GM19372 (cell line): ENCODE data around the gene TNFRSF1A.
"Not testable (repeated sequence)": the region's sequence is repeated elsewhere in the genome, so short reads cannot be mapped to it uniquely, and the experiment has no call there.

ENCODE experiments used
- ATAC-seq: cut with Tn5 transposase; IDR thresholded peaks from one replicate; pipeline ENCODE4 v1.9.1; 2021; ENCODE audit warnings: mild to moderate bottlenecking, low read depth, moderate library complexity; ENCODE audit not compliant: unreplicated experiment

Gene TNFRSF1A

DNA sequence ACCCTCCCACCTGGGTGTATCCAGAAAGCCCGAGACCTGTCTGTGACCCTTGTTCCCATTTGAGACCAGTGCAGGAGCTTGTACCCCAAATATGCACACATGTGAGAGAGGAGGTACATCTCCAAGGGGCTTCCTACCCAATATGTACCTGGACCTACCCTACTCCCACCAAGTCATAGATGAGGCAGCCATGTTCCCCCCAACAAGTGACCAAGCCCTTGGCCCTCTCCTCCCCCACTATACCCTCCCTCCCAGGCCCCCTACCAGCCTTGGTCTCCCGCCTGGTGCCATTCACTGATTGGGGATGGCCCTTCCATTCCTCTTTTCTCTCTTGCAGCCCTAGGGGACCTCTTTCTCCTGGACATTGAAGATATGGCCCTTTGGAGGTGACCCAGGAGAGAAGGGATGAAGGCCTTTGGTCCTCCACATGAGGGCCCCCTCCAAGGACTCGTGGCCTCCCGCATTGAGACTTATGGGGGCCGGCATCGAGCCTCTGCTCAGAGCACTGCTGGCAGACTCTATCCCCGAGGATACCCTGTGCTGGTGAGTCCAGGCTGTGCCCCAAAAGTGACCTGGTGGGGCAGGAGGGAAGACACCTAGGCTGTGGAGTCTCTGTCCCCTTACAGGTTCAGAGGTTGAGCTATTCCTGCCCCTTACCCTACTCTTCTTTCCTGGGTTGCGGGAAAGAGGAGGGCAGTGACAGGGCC, 29.9 kb downstream of the TNFRSF1A start:
- ATAC-seq: no peak

DNA sequence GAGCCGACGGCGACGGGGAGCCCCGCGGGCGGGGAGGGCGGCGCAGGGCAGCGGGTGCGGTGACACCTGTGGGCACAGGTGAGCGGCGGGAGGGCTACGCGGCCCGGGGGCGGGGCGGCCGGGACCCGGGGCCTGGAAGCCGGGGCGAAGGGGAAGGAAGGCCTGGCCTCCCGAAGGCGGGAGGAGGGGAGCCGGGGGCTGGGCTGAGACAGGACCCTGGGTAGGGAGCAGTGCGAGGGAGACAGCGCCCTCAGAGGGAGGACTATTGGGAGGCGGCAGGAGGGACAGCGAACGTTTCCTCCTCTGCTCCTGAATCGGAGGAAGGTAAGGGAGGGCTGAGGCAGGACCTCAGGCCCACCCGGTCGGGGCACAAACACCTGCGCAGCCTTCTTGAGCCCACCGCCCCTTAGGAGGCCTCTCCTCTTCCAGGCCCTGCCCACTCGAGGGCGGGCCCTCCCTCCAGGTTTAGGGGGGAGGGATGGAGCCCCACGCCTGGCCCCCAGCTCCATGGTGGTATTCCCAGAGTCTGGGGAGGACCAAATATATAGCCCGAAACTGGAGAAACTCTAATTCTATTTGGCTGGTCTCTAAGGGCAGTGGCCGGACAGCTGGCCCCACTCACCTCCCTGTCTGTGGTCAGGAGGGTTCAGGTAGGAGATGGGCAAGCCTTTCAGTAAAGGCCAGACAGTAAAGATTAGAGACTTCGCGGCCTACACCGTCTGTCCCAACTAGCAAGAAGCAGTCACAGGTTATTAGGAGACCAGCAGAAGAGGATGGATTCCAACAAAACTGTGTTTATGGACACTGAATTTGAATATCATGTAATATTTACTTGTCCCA, 30.9 kb downstream of the TNFRSF1A start:
- ATAC-seq: no peak

DNA sequence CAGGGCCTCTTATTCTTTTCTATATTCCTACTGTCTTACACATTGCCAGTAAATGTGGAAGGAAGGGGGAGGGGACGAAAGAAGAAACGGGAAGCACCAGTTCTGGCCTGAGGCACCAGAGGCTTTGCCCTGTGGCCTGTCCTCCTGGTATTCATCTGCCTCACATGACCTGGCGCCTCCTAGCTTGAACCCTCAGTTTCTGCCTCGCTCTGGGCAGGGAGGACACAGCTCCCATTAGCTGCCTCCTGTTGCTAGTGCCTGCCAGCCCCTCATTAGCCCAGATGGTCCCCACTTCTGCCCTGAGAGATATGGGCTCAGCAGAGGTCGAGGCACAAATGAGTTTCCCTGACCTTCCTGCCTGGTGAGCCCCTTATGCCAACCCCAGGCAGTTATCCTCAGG, 34.3 kb downstream of the TNFRSF1A start:
- ATAC-seq: no peak

DNA sequence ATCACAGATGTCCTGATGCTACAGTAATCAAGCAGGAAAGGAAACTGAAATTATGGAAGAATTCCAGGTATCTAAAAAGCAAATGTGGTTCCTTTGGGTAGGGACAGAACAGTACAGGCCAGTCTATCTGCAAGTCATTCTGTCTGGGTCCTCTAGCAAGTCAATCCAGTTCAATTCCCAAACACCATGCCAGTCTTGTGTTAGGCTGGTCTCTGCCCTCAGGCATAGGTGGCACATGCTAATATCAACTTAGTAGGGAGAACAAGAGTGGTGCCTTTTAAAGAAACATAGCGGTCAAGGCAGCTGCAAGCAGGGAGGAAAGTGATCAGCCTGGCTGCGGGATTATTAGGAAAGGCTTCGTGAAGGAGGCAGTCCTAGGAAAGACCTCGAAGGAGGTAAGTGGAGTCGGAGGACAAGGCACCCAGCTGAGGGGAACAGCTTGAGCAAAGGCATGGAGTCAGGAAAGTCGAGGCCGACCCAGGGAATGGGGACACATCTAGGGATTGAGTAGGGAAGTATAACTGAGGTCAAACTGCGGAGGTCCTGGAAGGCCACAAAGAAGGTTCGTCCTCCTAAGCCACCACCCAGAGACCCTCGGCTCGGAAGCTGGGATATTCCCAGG, 35.2 kb downstream of the TNFRSF1A start:
- ATAC-seq: no peak

DNA sequence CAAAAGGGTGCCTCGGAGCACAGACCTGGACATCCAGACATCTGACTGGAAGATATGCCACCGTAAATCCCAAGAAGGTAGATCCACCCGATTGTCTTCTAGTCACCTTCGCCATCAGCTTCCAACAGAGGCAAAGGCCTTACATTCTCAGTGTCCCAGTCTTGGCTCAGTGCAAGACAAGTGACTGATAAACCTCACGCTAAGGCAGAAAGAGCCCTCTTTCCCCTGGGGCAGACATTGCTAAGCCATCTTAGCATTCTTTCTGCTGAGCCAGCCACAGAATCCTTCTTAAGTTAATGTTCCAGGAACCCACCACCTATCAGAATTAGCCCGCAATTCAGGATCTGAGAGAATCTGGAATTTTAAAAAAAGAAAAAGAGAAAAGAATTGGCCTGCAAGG, 35.7 kb downstream of the TNFRSF1A start:
- ATAC-seq: no peak

DNA sequence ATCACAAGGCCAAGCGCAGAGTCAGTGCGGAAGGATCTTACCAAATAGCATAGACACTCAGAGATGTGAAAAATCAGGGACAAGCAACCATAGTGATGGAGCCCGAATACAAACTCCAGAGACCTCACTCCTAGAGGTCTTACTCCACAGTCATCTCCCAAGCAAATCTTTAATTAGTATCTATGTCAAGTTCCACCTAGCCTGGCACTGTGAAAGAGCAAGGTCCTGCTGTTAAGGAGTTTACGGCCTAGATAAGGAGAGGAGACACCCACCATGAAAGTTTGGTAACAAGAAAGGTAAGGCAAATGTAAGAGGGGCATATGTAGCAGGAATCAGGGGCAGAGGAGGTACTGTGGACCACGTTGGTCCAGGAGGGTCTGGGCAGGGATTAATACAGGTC, 38.8 kb downstream of the TNFRSF1A start:
- ATAC-seq: no peak

DNA sequence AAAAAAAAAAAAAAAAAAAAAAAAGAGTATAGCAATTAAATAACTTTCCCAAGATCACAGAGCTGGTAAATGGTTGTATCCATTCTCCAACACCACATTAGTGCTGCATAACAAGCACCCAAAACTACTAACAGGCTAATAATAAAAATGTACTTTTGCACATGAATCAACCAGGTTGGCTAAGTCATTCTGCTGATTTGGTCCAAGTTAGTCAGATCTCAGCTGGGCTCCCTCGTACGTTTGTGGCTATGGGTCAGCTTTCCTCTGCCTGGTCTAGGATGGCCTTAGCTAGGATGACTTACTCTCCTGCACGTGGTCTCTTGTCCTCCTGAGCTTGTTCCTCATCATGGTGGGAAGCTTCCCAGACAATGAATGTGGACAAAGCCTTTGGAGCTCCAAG, 39.3 kb downstream of the TNFRSF1A start:
- ATAC-seq: no peak

DNA sequence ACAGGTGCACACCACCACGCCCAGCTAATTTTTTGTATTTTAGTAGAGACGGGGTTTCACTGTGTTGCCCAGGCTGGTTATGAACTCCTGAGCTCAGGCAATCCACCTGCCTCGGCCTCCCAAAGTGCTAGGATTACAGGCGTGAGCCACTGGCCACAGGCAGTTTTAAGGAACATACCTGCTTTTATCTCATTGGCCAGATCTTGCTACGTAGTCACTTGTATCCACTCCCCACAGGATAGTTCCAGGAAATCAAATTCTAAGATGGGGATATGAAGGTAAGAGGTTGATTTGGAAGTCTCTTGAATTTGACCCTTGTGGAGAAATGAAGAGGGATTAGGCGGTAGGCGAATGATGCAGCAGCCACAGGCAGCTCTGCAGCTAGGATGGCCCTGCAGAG, 40.2 kb downstream of the TNFRSF1A start:
- no peak for ATAC-seq

DNA sequence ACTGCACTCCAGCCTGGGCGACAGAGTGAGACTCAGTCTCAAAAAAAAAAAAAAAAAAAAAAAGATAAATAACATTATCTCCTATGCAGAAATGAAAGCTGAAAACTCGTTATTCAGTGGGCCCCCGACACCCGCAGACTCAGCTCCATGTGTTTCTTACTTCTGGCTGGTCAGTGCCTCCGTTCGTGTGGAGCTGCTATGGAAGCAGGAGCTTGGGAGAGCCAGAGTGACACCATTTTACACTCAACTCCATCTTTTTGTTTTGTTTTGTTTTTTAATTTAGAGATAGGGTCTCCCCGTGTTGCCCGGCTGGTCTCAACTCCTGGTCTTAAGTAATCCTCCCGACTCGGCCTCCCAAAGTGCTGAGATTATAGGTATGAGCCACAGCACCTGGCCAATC, 44.7 kb downstream of the TNFRSF1A start:
- ATAC-seq: no peak

DNA sequence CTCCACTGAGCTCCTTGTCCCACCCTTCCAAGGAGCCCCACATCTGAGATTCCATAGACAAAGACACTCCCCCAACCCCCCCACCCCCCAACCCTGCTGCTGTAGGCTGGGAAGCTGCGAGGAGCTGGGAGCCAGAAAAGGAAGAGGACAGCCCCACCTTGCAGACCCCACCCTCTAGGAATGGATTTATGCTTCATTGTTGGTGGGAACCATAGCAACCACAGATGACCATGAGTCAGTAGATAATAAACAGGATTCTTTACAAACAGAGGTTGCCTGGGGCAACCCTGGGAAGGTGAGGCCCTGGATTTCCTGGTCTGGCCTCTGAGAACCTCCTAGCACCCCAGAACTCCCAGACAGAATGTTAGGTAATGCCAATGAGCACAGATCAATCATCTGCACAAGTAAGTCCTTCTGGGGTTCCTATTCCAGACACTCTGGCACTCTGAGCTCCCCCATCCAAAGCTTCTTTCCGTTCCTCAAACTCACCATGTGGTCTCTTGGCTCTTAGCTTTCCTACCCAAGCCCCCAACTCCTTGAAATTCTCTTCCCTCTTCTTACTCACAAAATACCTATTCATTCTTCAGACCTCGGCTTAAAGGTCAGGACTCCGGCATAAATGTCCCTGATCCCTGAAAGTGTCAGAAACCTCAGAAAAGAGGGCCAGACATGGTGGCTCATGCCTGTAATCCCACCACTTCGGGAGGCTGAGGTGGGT, 46.6 kb downstream of the TNFRSF1A start:
- no peak for ATAC-seq

DNA sequence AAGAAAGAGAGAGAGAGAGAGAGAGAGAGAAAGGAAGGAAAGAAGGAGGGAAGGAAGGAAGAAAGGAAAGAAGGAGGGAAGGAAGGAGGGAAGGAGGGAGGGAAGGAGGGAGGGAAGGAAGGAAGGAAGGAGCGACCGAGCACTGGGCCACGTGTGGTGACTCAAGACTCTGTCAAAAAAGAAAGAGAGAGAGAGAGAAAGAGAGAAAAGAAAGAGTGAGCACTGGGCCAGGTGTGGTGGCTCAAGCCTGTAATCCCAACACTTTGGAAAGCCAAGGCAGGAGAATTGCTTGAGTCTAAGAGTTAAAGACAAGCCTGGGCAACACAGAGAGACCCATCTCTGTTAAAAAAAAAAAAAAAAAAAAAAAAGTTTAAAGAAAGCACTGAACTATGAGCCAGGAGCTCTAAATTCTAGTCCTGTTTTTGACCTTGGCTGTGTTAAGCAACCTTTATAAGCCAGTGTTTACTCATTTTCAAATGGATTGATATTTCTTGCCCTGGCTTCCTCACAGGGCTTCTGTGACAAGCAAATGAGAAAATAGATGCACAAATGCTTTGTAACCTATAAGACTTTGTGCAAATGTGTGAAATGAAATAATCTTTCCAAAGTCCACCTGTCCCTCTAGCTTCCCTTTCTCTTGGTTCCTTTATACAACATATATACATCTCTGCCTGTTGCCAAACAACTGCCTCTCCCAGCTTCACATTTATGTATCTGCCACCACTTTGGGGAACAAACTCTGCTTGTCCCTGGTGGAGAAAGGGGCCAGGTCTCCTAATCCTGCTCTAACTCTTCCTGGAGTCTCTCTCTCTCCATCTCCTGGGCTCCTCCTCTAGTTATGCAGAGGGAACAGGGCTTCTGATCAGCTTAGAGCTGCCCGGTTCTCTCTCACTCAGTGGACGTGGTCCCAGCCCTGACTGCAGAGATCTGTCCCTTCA, 47.5 kb downstream of the TNFRSF1A start:
- no peak for ATAC-seq

DNA sequence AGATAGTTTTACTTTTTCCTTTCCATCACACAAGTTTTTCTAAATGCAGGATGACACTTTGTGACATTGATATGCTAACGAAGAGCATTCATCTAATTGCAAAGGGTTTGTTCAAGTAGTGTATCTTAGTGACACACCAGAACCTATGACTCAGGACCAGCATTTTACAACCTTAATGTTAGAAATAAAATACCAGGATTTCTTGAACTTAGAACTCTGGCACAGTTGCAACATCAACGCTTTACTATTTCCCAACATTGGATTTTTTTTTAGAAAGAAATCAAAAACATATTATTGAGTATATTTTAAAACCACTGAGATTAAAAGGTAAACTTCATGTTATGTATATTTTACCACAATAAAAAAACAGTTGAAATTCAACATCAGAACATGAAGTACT, 49.3 kb downstream of the TNFRSF1A start:
- ATAC-seq: no peak

DNA sequence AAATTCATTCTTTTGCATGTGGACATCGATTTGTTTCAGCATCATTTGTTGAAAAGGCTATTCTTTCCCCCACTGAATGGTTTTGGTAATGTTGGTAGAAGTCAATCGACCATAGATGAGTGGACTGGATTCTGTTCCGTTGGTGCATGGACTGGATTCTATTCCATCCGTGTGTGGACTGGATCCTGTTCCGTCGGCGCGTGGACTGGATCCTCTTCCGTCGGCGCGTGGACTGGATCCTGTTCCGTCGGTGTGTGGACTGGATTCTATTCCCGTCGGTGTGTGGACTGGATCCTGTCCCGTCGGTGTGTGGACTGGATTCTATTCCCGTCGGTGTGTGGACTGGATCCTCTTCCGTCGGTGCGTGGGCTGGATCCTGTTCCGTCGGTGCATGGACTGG, 52.0 kb downstream of the TNFRSF1A start:
- ATAC-seq: not testable (repeated sequence)

DNA sequence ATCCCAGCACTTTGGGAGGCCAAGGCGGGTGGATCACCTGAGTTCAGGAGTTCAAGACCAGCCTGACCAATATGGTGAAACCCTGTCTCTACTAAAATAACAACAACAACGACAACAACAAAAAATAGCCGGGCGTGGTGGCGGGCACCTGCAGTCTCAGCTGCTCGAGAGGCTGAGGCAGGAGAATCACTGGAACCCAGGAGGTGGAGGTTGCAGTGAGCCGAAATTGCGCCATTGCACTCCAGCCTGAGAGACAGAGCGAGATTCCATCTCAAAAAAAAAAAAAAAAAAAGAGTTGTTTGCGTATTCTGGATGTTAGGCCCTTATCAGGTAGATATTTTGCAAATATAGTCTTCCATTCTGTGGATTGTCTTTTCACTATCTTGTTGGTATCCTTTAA, 52.8 kb downstream of the TNFRSF1A start:
- ATAC-seq: not testable (repeated sequence)

DNA sequence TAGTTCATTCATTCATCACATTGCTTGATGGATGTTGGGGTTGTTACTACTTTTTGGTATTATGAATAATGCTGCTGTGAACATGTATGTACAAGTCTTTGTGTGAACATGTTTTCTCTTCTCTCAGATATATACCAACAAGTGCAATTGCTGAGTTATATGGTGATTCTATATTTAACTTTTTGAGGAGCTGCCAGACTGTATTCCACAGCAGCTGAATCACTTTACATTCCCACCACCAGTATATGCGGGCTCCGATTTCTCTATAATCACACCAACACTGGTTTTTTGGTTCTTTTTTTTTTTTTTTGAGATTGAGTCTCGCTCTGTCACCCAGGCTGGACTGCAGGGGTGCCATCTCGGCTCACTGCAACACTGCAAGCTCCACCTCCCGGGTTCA, 53.6 kb downstream of the TNFRSF1A start:
- no peak for ATAC-seq

DNA sequence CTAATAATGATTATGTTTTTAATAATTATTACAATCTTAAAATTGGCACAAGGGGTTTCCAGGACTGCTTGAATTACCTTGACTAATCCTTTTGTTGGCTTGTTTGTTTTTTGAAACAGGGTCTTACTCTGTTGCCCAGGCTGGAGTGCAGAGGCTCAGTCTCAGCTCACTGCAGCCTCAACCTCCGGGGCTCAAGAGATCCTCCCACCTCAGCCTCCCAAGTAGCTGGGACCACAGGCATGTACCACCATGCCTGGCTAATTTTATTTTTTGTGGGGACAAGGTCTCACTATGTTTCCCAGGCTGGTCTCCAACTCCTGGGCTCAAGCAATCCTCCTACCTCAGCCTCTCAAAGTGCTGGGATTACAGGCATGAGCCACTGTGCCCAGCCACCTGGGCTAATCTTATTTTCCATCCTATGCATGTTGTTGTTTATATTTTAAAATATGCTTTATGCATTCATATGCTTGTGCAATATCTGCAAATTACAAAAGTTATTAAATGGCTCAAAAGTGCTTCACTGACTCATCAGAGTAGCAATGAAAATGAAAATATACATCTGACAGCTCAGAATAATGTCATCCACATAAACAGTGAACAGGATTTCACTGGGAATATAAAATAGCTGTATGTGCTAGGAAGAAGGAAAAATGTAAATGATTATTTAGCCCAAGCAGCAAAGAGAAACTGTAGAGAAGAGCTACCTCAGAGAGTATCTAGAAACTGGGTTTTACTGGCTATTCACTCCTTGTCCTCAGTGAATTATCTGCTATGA, 56.2 kb downstream of the TNFRSF1A start:
- no peak for ATAC-seq

DNA sequence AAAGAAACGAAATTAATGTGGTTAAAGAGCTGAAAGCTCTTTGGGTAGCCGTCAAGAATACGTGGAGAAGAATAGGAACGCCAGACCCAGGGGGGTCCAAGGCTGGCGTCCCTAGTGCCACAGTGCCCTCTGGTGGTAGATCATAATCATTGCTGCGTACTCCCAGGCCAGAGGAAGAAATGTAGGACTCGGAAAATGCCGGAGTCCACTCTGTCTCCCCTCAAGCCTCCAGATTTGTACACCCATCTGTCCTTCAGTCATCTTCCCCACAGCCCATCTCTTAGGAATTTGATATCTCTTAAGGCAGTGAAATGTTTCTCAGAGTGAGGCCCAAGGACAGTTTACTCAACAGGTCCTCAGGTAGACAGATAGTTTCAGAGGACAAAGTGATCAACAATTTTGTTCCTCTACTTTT, 56.8 kb downstream of the TNFRSF1A start:
- no peak for ATAC-seq

DNA sequence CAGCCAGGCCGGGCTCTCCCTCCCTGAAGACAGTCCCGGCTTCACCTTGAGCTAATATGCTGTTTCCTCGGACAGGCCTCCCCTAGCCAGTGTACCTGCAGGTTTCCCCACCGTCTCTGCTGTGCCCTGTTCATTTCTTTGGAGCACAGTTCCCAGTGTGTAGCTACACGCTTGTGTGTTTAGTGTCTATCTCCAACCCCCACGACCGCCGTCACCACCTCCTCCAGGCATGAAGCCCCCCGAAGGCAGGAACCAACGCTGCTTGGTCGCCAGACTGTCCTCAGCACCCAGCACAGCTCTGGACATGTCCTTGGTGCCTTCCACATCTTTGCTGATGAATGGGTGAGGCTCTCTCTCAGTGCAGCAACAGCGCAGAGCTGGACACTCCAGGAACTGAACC, 57.6 kb downstream of the TNFRSF1A start:
- no peak for ATAC-seq

DNA sequence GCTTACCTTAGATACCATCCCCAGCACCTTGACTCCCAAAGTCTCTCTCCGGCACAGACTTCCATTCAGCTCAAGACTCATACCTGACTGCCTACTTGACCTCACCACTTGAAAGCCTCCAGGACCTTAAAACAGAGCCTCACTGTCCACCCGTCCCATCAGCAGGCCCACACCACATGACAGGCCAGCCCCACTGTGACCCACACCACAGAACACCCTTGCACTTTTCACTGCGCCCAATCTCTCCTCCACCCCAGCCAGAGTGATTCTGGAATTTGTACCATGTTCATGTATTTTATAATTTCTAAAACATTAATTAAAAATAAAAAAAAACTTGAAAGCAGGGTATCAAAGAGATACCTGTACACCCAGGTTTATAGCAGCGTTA, 59.4 kb downstream of the TNFRSF1A start:
- ATAC-seq: no peak
